PC-3 (cell line): ENCODE data around the gene MAP3K3. TPM values are rescaled to one million over a fixed set of nuclear protein-coding genes. Genes with fewer than 3 reads are reported as not detected.

ENCODE experiments used
- ATAC-seq: fragments of 200-7000 bp; cut with Tn5 transposase; 2 replicates; pipeline ENCODE4 v1.9.1; 2020; ENCODE audit warnings: mild to moderate bottlenecking, moderate library complexity
- BruUV-seq: library from RNA; stranded (reverse); fragments of 400-500 nt; replicated peaks from 2 replicates; lab custom pipeline; 2021; lab: Mats Ljungman, UMichigan
- CTCF ChIA-PET: fragments of 300-600 bp; sonication (Branson Sonifier 250); formaldehyde crosslinking; loops from one replicate; lab custom pipeline; 2022; ENCODE audit warnings: antibody characterized with exemption; lab: Charles Lee
- POLR2A ChIA-PET: fragments of 300-600 bp; sonication (Branson Sonifier 250); formaldehyde crosslinking; loops from one replicate; lab custom pipeline; 2022; ENCODE audit warnings: antibody characterized with exemption; ENCODE audit not compliant: unreplicated experiment; lab: Charles Lee
- DNase-seq: peaks from one replicate; pipeline ENCODE4 v3.0.0-alpha.2; 2015
- H2AFZ ChIP-seq: fragments of 300-600 bp; sonication (generic); 2 replicates; pipeline ENCODE4 v1.6.0; 2016; ENCODE audit warnings: antibody characterized with exemption, low read length
- H3F3A ChIP-seq: fragments of 300-600 bp; sonication (generic); one replicate; pipeline ENCODE4 v1.6.0; 2017; ENCODE audit warnings: antibody characterized with exemption, low read length, control low read depth, mild to moderate bottlenecking; ENCODE audit not compliant: unreplicated experiment
- H3K27ac ChIP-seq: fragments of 300-600 bp; sonication (generic); 2 replicates; pipeline ENCODE4 v1.5.1; 2016; ENCODE audit warnings: mild to moderate bottlenecking, low read length
- H3K27me3 ChIP-seq: fragments of 300-600 bp; sonication (generic); 2 replicates; pipeline ENCODE4 v1.6.1; 2016; ENCODE audit warnings: low read length, mixed read lengths
- H3K36me3 ChIP-seq: fragments of 300-600 bp; sonication (generic); 2 replicates; pipeline ENCODE4 v1.6.1; 2016; ENCODE audit warnings: low read depth, mixed run types, low read length, mixed read lengths
- H3K4me1 ChIP-seq: fragments of 300-600 bp; sonication (generic); 2 replicates; pipeline ENCODE4 v1.5.1; 2016; ENCODE audit warnings: low read length; ENCODE audit not compliant: insufficient read depth
- H3K4me2 ChIP-seq: fragments of 300-600 bp; sonication (generic); 2 replicates; pipeline ENCODE4 v1.6.0; 2016; ENCODE audit warnings: low read length
- H3K4me3 ChIP-seq: fragments of 300-600 bp; sonication (generic); 2 replicates; pipeline ENCODE4 v1.5.1; 2016; ENCODE audit warnings: mild to moderate bottlenecking, low read length, mixed read lengths
- H3K79me2 ChIP-seq: fragments of 300-600 bp; sonication (generic); 2 replicates; pipeline ENCODE4 v1.6.1; 2017; ENCODE audit warnings: low read length, mixed read lengths
- H3K9ac ChIP-seq: fragments of 300-600 bp; sonication (generic); 2 replicates; pipeline ENCODE4 v1.6.0; 2016; ENCODE audit warnings: mild to moderate bottlenecking, low read length
- H3K9me2 ChIP-seq: fragments of 300-600 bp; sonication (generic); replicated peaks from 2 replicates; pipeline ENCODE4 v1.6.1; 2016; ENCODE audit warnings: mixed run types, low read length, mixed read lengths
- H3K9me3 ChIP-seq: fragments of 300-600 bp; sonication (generic); 2 replicates; pipeline ENCODE4 v1.6.1; 2016; ENCODE audit warnings: low read length, mixed read lengths
- H4K20me1 ChIP-seq: fragments of 300-600 bp; sonication (generic); 2 replicates; pipeline ENCODE4 v1.6.1; 2016; ENCODE audit warnings: low read length, mixed read lengths
- EZH2 ChIP-seq: fragments of 300-600 bp; sonication (generic); IDR thresholded peaks from one replicate; pipeline ENCODE4 v1.6.1; 2017; ENCODE audit warnings: antibody characterized with exemption, mild to moderate bottlenecking, low read length; ENCODE audit not compliant: unreplicated experiment
- EZH2phosphoT487 ChIP-seq: fragments of 300-600 bp; sonication (generic); IDR thresholded peaks from 2 replicates; pipeline ENCODE4 v1.6.1; 2018; ENCODE audit warnings: mild to moderate bottlenecking, antibody characterized with exemption, low read length, borderline replicate concordance
- intact Hi-C: fragments of 100-400 bp; cut with micrococcal nuclease; formaldehyde crosslinking; loops from 2 replicates; pipeline ENCODE4 v1.9.0; 2023
- total RNA-seq: library from RNA; depleted of rRNA; stranded (reverse); fragments of >200 nt; gene quantifications from 2 replicates; pipeline ENCODE4 v1.2.3, GENCODE V29; 2014
- TF ChIP-seq, protein P1 (sequence below): fragments of 300-600 bp; sonication (generic); conservative IDR thresholded peaks from 2 replicates; pipeline ENCODE4 v1.5.1; 2017; ENCODE audit warnings: antibody characterized with exemption, low read depth, mild to moderate bottlenecking, low read length

MAP3K3 gene
- total RNA-seq, 1 experiment from 2014 or later: 27.1 TPM

DNA sequence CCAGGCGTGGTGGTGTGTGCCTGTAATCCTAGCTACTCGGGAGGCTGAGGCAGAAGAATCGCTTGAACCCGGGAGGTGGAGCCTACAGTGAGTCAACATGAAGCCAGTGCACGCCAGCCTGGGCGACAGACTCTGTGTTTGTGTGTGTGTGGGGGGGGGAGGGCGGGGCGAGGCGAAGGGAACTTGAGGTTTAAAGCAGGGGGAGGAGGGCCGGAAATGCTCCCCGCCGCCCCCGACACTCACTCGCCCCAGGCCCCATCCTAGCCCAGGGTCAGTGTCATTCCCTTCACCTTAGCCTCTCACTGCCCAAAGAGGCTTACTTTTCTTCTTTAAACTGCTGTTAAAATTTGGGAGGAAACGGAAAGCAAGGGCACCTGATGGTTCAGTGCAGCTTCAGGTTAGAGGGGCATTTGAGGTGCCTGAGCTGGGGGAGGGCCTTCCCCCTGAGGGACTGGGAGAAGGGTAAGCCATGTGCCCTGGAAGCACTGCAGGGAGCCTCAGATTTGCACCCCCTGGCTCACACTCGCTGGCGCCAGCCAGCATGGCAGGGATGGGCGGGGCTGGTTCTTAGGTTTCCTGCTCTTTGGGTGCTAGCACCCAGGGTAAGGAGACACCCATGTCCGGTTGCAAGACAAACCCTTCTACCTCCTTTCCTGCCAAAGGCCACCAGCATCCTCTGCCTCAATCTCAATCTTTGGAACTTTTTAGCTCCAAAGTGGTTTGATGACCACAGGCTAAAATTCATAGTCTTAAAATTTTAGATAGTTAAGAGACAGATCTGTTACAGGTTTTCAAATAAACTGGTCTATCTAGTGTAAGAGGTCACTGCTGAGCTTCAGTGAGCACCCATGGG is 79.9 kb downstream of the MAP3K3 start:
- Histone ChIP-seq H3K36me3 (no peaks in the 10 kb centered on the region), H2AFZ (no peak overlapping the region), H3K9ac (no peak overlapping the region), H3K4me2 (no peak overlapping the region), H3K27ac (no peak overlapping the region), H3K9me2 (no peaks in the 10 kb centered on the region), H3F3A (no peaks in the 10 kb centered on the region), H3K27me3 (no peaks in the 10 kb centered on the region), H3K4me1 (peaks cover 7% of the 10 kb centered on the region; the same call in 1 of the 2 replicates), H3K9me3 (no peaks in the 10 kb centered on the region), H4K20me1 (no peaks in the 10 kb centered on the region), H3K79me2 (no peaks in the 10 kb centered on the region), H3K4me3 (no peak overlapping the region)
- ChIA-PET CTCF (no interaction called here), POLR2A (interaction anchor here (0.6 kb wide), 2 partner anchors 100 to 298 kb away, joined by 6 to 7 read pairs; no protein-coding TSS in a partner anchor)
- no peak for DNase-seq
- BruUV-seq: no TSS peak
- TF ChIP-seq, protein P1, sequence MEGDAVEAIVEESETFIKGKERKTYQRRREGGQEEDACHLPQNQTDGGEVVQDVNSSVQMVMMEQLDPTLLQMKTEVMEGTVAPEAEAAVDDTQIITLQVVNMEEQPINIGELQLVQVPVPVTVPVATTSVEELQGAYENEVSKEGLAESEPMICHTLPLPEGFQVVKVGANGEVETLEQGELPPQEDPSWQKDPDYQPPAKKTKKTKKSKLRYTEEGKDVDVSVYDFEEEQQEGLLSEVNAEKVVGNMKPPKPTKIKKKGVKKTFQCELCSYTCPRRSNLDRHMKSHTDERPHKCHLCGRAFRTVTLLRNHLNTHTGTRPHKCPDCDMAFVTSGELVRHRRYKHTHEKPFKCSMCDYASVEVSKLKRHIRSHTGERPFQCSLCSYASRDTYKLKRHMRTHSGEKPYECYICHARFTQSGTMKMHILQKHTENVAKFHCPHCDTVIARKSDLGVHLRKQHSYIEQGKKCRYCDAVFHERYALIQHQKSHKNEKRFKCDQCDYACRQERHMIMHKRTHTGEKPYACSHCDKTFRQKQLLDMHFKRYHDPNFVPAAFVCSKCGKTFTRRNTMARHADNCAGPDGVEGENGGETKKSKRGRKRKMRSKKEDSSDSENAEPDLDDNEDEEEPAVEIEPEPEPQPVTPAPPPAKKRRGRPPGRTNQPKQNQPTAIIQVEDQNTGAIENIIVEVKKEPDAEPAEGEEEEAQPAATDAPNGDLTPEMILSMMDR: no peak
- no peak for TF ChIP-seq EZH2phosphoT487
- TF ChIP-seq EZH2: no peak
- peak; percentile 11; the same call in 1 of the 2 replicates for ATAC-seq
- intact Hi-C loops: no loop called here

DNA sequence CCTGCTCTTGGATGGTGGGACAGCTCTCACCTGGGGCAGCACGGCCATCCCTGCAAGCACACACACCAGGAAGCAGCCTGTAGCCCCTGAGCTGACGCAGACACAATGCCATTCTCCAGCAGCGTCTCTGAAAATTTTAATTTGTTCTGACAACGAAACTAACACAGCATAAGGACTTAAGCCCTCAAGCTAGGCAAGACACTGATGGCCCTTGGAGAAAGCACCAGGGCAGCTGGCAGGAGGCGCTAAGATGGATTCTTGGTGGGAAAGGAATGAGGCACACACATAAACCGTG is 80.5 kb downstream of the MAP3K3 start:
- Histone ChIP-seq H3K4me3 (no peak overlapping the region), H4K20me1 (no peaks in the 10 kb centered on the region), H3K36me3 (no peaks in the 10 kb centered on the region), H3K9me3 (no peaks in the 10 kb centered on the region), H2AFZ (no peak overlapping the region), H3K27ac (no peak overlapping the region), H3K4me2 (no peak overlapping the region), H3K9me2 (no peaks in the 10 kb centered on the region), H3F3A (no peaks in the 10 kb centered on the region), H3K27me3 (no peaks in the 10 kb centered on the region), H3K4me1 (peaks cover 7% of the 10 kb centered on the region; the same call in 1 of the 2 replicates), H3K79me2 (no peaks in the 10 kb centered on the region), H3K9ac (no peak overlapping the region)
- no peak for DNase-seq
- no peak for TF ChIP-seq EZH2phosphoT487
- TF ChIP-seq EZH2: no peak
- TF ChIP-seq, protein P1: no peak
- ChIA-PET CTCF (no interaction called here), POLR2A (interaction anchor here (0.6 kb wide), 1 partner anchor 101 kb away, joined by 7 read pairs; no protein-coding TSS in a partner anchor)
- no peak for ATAC-seq
- intact Hi-C loops: no loop called here
- BruUV-seq: no TSS peak

DNA sequence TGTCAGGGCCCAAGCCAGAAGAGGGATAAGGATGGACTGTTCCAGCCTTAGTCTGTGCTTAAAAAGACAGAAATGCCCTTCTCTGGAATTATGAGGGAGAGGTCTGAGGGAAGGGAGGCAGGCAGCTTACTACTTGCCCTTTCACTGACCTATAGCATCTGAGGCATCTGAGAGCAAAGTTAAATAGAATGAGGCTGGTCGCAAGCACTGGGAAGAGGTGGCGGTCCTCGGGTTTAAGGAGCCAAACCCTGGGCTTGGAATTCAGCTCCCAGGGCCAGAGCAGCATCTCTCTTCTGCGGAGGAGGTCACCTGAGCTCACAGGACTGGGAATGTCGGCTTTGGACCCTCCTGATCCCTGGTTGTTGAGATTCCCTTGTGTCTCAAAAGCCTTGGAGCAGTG is 80.8 kb downstream of the MAP3K3 start:
- Histone ChIP-seq H2AFZ (no peak overlapping the region), H3K36me3 (no peaks in the 10 kb centered on the region), H3K27ac (no peak overlapping the region), H3K4me1 (peaks cover 7% of the 10 kb centered on the region; the same call in 1 of the 2 replicates), H3K9me3 (no peaks in the 10 kb centered on the region), H4K20me1 (no peaks in the 10 kb centered on the region), H3K9ac (no peak overlapping the region), H3K79me2 (no peaks in the 10 kb centered on the region), H3K4me3 (no peak overlapping the region), H3K27me3 (no peaks in the 10 kb centered on the region), H3K9me2 (no peaks in the 10 kb centered on the region), H3F3A (no peaks in the 10 kb centered on the region), H3K4me2 (no peak overlapping the region)
- TSS peak; percentile 32 for BruUV-seq
- TF ChIP-seq EZH2phosphoT487: no peak
- TF ChIP-seq, protein P1: no peak
- no peak for TF ChIP-seq EZH2
- ChIA-PET CTCF (no interaction called here), POLR2A (no interaction called here)
- intact Hi-C loops: no loop called here
- ATAC-seq: no peak
- no peak for DNase-seq
